KMS-11 (cell line): ENCODE results near the gene ATXN2.

Experiments used
- H2AFZ ChIP-seq: fragments of 200-600 bp; sonication (generic); 2 replicates; pipeline ENCODE4 v1.6.1; 2016; ENCODE audit warnings: antibody characterized with exemption, mixed run types, low read depth
- H3K27ac ChIP-seq: fragments of 200-600 bp; sonication (generic); 2 replicates; pipeline ENCODE4 v1.6.1; 2016; ENCODE audit warnings: mild to moderate bottlenecking, mixed run types
- H3K27me3 ChIP-seq: fragments of 200-600 bp; sonication (generic); 2 replicates; pipeline ENCODE4 v1.6.1; 2017; ENCODE audit warnings: mild to moderate bottlenecking, low read depth, mixed run types, moderate library complexity; ENCODE audit not compliant: insufficient read depth
- H3K36me3 ChIP-seq: fragments of 200-600 bp; sonication (generic); 2 replicates; pipeline ENCODE4 v1.6.1; 2017; ENCODE audit warnings: mild to moderate bottlenecking, mixed run types; ENCODE audit not compliant: insufficient read depth
- H3K4me1 ChIP-seq: fragments of 200-600 bp; sonication (generic); 2 replicates; pipeline ENCODE4 v1.6.1; 2016; ENCODE audit warnings: mild to moderate bottlenecking, low read depth, mixed run types; ENCODE audit not compliant: poor library complexity, severe bottlenecking
- H3K4me2 ChIP-seq: fragments of 200-600 bp; sonication (generic); 2 replicates; pipeline ENCODE4 v1.7.0; 2016; ENCODE audit warnings: mild to moderate bottlenecking, mixed run types
- H3K4me3 ChIP-seq: fragments of 200-600 bp; sonication (generic); IDR thresholded peaks from 2 replicates; pipeline ENCODE4 v1.6.1; 2017; ENCODE audit warnings: low read depth, low read length, mixed read lengths; ENCODE audit not compliant: insufficient read depth
- H3K79me2 ChIP-seq: fragments of 200-600 bp; sonication (generic); 2 replicates; pipeline ENCODE4 v1.6.1; 2016; ENCODE audit warnings: low read depth, mixed run types; ENCODE audit not compliant: insufficient read depth
- H3K9ac ChIP-seq: fragments of 200-600 bp; sonication (generic); 2 replicates; pipeline ENCODE4 v1.6.1; 2016; ENCODE audit warnings: mild to moderate bottlenecking, mixed run types
- H4K20me1 ChIP-seq: fragments of 200-600 bp; sonication (generic); 2 replicates; pipeline ENCODE4 v1.6.1; 2016; ENCODE audit warnings: mild to moderate bottlenecking, mixed run types; ENCODE audit not compliant: insufficient read depth
- CTCF ChIP-seq: fragments of 200-600 bp; sonication (generic); conservative IDR thresholded peaks from 2 replicates; pipeline ENCODE4 v1.6.1; 2017; ENCODE audit warnings: low read depth, mild to moderate bottlenecking, antibody characterized with exemption, low read length, moderate library complexity, mixed read lengths

The ATXN2 gene

GRCh38 chr12:111488798-111489197 is 110.3 kb downstream of the ATXN2 start:
- no peak for TF ChIP-seq CTCF
- Histone ChIP-seq H3K36me3 (no peaks in the 10 kb centered on the region), H4K20me1 (no peaks in the 10 kb centered on the region)

GRCh38 chr12:111488271-111488670 is 110.8 kb downstream of the ATXN2 start:
- TF ChIP-seq CTCF = no peak
- Histone ChIP-seq H2AFZ (no peak overlapping the region), H4K20me1 (no peaks in the 10 kb centered on the region), H3K4me1 (no peaks in the 10 kb centered on the region), H3K79me2 (no peaks in the 10 kb centered on the region), H3K4me3 (no peak overlapping the region), H3K9ac (no peak overlapping the region), H3K27ac (no peak overlapping the region), H3K36me3 (no peaks in the 10 kb centered on the region), H3K4me2 (no peak overlapping the region), H3K27me3 (no peaks in the 10 kb centered on the region)

More at GRCh38 chr12:111488798-111489197, 110.3 kb downstream of the ATXN2 start:
- no peak overlapping the region for H2AFZ ChIP-seq
- no peaks in the 10 kb centered on the region for H3K27me3 ChIP-seq
- no peak overlapping the region for H3K4me2 ChIP-seq
- no peak overlapping the region for H3K9ac ChIP-seq
- no peaks in the 10 kb centered on the region for H3K79me2 ChIP-seq
- no peak overlapping the region for H3K27ac ChIP-seq
- H3K4me1 ChIP-seq = no peaks in the 10 kb centered on the region
- H3K4me3 ChIP-seq = no peak overlapping the region

GRCh38 chr12:111482462-111482861 is 116.7 kb downstream of the ATXN2 start:
- TF ChIP-seq CTCF = peak; percentile 33; the same call in 1 of the 2 replicates

GRCh38 chr12:111471236-111471635 is 127.9 kb downstream of the ATXN2 start:
- Histone ChIP-seq H2AFZ (no peak overlapping the region), H3K4me2 (no peak overlapping the region), H4K20me1 (no peaks in the 10 kb centered on the region), H3K79me2 (no peaks in the 10 kb centered on the region), H3K27me3 (no peaks in the 10 kb centered on the region), H3K4me1 (no peaks in the 10 kb centered on the region), H3K27ac (no peak overlapping the region), H3K9ac (no peak overlapping the region), H3K36me3 (no peaks in the 10 kb centered on the region), H3K4me3 (no peak overlapping the region)
- no peak for TF ChIP-seq CTCF

More at GRCh38 chr12:111482462-111482861, 116.7 kb downstream of the ATXN2 start:
- H3K27me3 ChIP-seq = no peaks in the 10 kb centered on the region
- H3K79me2 ChIP-seq = no peaks in the 10 kb centered on the region
- H4K20me1 ChIP-seq = no peaks in the 10 kb centered on the region
- no peaks in the 10 kb centered on the region for H3K4me1 ChIP-seq
- no peak overlapping the region for H3K9ac ChIP-seq
- no peak overlapping the region for H3K4me3 ChIP-seq
- H3K4me2 ChIP-seq = no peak overlapping the region
- no peak overlapping the region for H3K27ac ChIP-seq
- H2AFZ ChIP-seq = no peak overlapping the region
- no peaks in the 10 kb centered on the region for H3K36me3 ChIP-seq
